ENCODE measurements around the gene MASP1. TPM values are rescaled to one million over a fixed set of nuclear protein-coding genes. Genes with fewer than 3 reads are reported as not detected.

The MASP1 gene, protein sequence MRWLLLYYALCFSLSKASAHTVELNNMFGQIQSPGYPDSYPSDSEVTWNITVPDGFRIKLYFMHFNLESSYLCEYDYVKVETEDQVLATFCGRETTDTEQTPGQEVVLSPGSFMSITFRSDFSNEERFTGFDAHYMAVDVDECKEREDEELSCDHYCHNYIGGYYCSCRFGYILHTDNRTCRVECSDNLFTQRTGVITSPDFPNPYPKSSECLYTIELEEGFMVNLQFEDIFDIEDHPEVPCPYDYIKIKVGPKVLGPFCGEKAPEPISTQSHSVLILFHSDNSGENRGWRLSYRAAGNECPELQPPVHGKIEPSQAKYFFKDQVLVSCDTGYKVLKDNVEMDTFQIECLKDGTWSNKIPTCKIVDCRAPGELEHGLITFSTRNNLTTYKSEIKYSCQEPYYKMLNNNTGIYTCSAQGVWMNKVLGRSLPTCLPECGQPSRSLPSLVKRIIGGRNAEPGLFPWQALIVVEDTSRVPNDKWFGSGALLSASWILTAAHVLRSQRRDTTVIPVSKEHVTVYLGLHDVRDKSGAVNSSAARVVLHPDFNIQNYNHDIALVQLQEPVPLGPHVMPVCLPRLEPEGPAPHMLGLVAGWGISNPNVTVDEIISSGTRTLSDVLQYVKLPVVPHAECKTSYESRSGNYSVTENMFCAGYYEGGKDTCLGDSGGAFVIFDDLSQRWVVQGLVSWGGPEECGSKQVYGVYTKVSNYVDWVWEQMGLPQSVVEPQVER
- total RNA-seq (2022; extraction: Qiagen RNA extraction) = 0.11 to 0.27 TPM (median 0.17 TPM) in 3 of 5 replicates, not detected in the others

DNA sequence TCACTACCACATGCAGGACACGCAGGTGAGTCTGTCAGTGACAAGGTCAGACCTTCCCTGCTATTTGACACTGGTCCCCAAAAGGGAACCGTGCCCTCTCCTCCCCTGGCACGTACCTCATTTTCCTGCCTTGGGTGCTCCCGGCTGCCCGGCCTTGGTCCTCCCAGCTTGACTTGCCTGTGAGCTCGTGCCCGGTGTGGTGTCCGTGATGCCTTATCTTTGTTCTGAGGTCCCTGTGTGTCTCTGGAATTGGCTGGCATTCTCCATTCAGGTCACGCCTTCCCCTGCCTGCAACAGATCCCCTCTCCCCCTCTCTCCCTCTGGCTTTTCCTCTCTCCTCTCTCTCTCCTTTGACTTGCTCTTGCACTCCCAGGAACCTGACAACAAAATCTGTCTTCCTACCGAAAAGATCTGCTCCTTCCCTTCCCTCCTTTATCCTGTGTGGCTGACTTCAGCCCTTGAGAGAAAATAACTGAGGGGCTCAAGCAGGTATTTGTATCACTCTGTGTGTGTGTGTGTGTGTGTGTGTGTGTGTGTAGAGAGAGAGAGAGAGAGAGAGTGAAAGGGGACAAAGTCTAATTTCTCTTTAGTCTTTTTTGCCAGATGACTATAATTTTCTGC is at the start of gene MASP1:
TSS of gene MASP1 (minus strand) at position 226 of the 621 bp plus-strand sequence. CDS start at position 121, 105 bp downstream.

GRCh38 chr3:187197335-187197649 is 94.2 kb downstream of the MASP1 start, which contains the start of gene RTP1:
TSS of gene RTP1 (plus strand) at chr3:187197486. CDS start at chr3:187197516, 30 bp downstream.

Other genes starting within 250 kb of the MASP1 start
- gene RPL39L, start 152.2 kb downstream of the MASP1 start, total RNA-seq (2022; extraction: Qiagen RNA extraction) = 46.3 to 52.0 TPM (median 50.0 TPM) in 5 replicates
- gene RTP1, start 94.3 kb downstream of the MASP1 start, total RNA-seq (2022; extraction: Qiagen RNA extraction) = not detected in 5 replicates
- gene RTP4, start 76.6 kb upstream of the MASP1 start, total RNA-seq (2022; extraction: Qiagen RNA extraction) = not detected in 5 replicates